H4 (cell line): Measurements from ENCODE around the gene NDUFA8. TPM values are rescaled to one million over a fixed set of nuclear protein-coding genes. Genes with fewer than 3 reads are reported as not detected.

Source experiments
- DNase-seq: peaks from one replicate; pipeline ENCODE4 v3.0.0-alpha.2; 2015; ENCODE audit warnings: low spot score
- total RNA-seq: library from RNA; depleted of rRNA; stranded (reverse); fragments of >200 nt; shearing (Covaris generic); gene quantifications from 2 replicates; pipeline ENCODE4 v1.2.3, GENCODE V29; 2014

The NDUFA8 gene
- total RNA-seq, 1 experiment from 2014 or later: 88.0 TPM

DNA sequence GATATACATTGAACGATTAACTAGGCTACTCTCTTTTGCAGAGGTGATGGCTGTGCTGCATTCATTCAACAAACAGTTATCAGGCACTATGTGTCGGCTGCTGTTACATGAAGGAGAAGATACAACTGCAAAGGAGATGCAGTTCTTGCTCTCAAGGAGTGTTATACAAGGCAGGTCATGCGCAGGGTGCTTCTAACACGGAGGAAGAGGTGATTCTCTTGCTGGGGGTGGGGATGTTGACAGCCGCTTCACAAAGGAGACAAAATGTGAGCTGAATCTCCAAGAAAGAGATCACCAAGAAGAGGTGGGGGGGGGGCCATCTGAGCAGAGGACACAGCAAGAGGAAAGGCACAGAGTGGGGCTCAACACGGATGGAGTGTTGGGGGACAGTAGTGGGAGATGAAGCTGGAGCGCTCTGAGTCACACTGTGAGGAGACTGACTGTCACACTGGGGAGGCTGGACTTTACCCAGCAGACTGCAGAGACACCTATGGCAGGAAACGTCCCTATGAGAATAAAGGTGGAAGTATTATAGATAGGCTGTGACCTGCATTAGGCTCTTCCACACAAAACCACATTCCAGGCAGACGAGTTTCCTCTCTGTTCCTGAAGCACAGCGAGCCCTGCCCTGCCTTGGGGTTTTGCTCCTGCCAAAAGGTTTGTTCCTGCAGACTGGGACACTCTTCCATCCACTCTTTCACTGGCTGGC lies 20.9 kb downstream of the NDUFA8 start:
- DNase-seq: no peak

DNA sequence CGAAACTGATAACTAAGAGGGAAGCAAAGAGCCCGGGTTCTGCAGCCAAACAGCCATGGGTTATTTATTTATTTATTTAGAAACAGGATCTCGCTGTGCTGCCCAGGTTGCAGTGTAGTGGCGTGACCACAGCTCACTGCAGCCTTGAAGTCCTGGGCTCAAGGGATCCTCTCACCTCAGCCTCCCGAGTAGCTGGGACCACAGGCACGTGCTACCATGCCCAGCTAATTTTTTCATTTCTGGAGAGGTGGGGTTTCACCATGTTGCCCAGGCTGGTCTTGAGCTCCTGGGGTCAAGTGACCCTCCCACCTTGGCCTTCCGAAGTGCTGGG lies 24.1 kb downstream of the NDUFA8 start:
- DNase-seq: no peak

DNA sequence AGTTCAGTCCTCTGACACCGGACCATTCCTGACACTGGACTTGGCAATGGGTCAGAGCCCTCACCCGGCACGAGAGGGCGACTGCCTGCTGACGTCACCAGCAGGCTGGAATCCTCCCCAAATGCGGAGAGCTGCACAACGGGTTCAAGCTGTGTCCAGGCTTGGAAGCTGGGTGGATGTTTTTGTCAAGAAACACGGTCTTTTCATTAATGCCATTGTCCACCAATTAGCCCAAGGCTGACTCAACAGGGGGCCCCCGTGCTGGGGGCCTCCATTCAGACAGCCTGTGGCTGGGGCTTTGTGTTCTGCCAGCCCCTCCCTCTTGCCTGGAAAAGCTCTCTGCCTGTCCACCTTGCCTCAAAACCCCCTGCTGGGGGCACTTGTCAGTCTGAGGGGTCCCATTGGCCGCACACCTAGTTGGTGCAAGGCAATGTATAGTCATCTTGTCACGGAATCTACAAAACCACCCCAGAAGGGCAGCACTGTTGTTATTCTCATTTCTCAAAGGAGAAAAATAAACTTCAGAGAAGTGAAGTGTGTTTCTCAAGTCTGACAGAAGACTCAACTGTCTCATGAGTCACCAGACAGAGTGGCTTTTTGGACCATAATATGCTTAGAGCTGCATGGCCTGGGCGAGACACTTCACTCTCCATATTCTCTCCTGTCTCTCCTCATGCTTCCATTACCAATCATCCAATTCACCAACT lies 24.6 kb downstream of the NDUFA8 start:
- DNase-seq: no peak

DNA sequence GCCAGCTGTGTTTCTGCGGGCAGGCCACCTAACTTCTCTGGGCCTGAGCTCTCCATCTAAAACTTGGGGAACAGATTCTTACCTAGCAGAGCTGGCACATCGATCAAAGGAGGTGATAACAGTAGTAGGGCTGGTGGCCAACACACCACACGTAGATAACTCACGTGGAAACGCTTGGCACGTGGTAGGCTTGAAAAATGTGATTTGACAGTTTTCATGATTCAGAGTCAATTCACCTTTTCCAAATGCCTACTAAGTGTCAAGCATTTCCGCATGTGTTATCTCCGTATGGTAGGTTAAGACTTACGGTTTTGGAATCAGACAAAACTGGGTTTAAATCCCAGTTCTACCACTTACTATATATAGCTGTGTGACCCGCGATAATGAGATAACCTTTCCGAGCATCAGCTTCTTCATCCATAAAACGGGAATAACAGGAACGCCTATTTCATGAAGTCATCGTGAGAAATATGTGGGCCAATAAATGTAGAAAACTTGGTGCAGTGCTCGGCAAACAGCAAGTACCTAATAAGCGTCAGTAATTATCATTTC lies 25.5 kb downstream of the NDUFA8 start:
- no peak for DNase-seq

DNA sequence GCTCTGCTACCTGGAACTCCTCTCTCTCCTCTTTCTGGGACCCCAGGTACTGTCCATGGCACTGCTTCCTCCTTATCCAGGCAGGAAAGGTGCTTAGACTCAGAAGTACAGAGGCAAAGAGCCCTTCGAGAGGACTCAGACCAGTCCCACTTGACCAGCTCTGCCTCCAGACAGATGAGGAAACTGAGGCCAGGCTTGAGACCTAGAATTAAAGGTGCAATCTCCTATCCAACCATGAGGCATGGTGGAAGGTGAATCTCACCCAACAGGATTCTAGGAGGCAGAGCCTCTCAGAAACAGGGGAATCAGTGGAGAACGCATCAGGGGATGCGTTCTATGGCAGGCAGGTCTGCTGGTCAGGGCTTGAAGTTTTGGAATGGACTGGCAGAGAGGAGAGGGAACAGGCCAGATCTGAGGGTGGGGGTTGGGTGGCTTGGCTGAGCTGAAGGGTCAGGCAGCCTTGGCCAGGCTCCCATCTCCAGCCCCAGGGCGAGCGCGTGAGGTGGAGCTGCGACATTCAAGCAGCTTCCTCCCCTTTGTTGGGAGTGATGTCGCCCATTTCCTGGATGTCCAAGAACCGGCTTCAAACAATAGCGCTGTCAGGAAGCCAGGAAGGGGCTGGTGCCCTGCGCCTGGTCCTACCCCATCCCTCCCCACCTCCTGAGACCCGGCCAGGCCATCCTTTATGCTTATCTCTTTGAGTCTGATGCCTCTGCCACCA lies 26.2 kb downstream of the NDUFA8 start:
- no peak for DNase-seq

DNA sequence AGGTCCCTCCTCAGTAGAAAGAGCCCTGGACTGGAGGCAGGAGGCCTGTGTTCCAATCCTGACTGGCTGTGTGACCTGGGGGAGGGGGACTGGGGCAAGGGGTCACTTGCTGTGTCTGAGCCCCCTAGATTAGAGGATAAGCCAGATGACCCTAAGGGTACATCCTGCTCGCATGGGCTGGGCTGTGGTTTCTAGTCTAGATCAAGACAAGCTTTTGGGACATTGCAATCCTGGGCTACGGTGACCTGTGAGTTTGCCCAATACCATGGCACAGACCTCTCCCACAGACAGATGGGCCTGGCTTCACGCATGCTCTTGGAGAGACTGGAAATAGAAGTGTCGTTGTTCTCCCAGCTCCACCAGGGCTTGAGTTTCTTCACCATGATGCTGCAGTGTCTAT lies 27.0 kb downstream of the NDUFA8 start:
- DNase-seq: no peak

DNA sequence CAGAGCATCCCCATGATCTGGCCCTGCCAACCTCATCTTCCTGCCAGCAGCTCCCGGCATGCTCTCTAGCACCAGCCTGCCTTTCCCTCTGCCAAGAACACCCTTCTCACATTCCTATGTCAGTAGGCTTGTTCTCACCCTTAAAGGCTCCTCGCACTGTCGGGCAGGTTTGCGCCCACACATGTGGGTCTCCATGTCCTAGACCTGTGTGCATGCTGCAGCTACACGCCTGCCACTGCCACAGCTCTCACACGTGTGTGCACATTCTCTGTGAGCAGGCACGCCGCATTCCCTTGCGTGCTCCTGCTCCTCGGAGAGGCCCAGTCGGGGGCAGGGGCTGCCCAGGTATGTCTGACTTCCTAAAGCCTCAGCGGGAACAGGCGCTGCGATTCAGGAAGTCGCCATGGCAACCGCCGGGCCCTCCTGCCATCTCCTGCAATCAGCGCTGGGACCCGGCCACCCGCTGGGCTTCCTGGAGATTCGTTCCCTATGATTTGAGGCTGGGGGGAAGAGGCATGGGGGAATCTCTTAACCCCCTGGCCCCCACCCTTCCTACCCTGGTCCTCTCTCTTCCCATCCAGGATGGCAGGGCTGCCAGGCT lies 28.1 kb downstream of the NDUFA8 start:
- no peak for DNase-seq

DNA sequence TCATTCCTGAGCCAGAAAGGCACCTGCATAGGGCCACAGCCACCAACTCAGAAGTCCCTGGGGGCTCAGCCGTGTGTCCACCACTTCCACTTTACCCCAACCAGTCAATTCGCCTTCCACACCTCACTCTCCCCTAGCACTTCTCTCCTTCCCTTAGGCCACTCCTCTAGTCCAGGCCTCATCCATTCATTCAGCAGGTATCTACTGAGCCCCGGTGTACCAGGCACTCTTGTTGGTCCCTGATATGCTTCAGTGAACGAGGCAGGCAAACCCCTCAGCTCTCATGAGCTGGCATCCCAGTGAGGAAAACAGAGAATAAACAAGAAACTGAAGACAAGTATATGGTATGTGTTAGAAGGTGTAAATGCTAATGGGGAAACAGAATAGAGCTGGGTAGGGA lies 28.7 kb downstream of the NDUFA8 start:
- no peak for DNase-seq

DNA sequence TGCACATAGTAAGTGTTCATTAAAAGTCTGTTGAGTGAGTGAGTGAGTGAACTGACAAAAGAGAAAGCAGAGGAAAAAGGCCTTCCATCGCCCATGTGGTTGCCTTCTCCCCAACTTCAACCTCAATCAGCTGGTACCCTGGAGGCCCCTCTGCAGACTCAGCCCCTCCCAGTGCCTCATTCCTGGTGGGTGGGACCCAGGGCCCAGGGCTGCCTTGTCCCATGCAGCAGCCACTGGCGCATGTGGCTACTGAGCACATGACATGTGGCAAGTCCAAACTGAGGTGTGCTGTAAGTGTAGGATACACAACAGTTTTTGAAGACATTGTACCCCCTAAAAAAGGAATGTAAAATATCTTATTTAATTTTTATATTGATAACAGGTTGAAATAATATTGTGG lies 29.6 kb downstream of the NDUFA8 start:
- no peak for DNase-seq

DNA sequence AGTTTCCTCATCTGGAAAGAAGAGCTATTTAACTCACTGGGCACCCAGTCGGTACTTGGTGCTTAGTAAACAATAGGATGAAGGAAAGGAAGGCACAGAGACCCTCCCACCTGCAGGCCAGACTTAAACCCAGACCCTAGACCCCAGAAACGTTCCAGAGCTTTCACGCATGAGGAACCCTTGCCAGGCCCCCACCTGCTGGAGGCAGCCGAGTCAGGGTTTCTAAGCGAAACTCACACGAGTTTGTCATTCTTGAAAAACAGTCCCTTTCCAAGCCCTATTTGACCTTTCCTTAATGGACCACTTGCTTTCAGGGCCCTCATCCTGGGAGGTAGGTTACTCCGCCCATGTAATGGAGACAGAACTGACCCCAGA lies 30.6 kb downstream of the NDUFA8 start:
- DNase-seq: no peak

DNA sequence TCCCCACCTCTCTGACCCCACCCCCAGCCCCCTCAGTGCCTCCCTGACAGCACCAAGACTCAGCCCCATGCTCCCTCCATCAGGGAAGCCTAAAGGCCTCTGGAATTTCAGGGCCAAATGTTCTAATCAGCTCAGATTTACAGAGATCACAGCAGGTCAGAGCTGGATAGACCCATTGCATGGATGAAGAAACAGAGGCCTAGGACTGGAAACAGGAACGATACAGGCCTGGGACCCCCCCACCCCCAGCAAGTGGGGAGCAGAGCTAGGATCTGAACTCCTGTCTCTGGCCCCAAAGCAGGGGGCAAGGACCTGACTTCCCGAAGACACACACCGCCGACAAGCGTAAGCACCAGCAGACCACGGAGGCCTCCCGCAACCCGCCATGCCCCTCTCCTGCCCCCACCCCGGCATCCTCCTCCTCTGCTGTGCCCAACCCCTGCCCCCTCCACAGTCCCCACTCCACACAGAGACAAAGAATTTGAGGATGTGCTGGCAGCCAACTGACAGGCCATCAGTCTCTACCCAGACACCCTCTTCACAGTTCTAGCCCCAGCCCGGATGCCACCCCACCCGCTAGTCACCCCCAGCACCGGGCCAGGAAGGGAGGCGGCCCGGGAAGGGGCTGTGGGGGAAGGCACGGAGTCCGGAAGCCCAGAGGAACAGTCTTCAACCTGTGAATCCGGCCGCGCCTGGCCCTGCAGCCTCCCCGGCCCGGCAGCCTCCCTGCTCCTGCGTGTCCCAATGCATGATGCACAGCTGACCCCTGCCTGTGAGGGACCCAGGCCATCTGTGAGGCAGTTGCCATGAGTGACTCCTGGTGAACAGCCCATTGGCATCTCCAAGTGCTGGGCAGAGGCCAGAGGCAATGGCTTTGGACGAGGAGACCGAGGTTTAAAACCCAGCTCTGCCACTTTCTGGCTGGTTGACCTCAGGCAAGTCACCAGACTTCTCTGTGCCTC lies 31.3 kb downstream of the NDUFA8 start:
- DNase-seq: no peak

DNA sequence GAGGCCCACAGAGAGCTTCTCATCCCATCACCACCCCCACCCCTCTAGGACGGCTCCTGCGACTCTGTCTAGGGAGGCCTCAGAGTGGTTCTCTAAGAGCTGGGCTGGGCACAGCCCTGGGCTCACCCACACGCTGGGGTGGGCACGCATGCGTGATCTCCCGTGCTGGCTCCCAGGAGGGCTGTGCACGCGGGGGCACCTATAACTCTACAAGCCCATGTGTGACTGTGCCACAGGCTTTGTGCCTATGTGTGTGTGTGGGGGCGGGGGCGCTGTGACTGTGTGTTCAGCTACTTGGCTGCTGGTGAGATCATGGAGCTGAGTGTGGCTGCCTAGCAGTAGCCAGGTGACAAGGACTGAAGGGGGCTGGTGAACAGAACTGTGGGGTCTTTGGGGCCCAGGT lies 32.2 kb downstream of the NDUFA8 start:
- DNase-seq: no peak

DNA sequence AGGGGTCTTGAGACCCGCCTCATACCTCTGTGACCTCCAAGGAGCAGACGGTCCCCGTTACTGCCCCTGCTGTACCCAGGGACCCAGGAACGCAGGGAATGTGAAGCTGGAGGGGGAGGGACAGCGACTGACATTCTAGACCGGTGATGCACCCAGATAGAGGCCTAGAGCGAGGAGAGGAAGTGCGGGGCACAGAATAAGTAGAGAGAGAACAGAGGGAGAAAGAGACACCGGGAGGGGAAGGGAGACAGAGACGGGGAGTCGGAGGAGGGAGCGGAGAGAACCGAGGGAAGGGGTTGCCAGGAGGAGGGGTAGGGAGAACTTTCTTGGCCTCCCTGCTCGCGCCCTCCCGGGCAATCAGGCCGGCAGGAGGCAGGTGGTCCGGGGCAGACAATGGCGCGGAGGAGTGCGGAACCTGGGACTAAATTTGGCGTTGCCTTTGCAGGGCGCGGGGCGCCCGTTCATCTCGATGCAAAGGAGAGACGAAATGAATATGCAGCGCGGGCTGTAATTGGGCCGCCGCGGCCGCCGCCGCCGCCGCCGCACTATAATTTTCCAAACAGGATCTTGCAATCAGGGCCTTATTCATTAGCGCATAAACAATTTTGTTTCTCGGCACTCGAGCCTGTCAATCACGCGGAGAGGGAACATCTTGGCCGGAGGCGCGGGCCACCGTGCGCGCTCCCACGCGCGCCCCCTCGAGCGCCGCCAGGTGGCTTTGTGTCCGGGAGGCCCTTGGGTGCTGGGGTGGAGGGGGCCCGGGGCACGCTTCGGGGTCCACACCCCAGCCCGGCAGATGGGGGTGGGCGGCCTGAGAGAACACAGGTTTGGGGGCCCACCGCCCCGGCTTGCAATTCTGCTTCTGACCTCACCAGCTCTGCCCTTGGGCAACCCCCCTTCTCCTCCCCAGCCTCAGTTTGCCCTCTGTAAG lies 33.0 kb downstream of the NDUFA8 start:
- DNase-seq: no peak

DNA sequence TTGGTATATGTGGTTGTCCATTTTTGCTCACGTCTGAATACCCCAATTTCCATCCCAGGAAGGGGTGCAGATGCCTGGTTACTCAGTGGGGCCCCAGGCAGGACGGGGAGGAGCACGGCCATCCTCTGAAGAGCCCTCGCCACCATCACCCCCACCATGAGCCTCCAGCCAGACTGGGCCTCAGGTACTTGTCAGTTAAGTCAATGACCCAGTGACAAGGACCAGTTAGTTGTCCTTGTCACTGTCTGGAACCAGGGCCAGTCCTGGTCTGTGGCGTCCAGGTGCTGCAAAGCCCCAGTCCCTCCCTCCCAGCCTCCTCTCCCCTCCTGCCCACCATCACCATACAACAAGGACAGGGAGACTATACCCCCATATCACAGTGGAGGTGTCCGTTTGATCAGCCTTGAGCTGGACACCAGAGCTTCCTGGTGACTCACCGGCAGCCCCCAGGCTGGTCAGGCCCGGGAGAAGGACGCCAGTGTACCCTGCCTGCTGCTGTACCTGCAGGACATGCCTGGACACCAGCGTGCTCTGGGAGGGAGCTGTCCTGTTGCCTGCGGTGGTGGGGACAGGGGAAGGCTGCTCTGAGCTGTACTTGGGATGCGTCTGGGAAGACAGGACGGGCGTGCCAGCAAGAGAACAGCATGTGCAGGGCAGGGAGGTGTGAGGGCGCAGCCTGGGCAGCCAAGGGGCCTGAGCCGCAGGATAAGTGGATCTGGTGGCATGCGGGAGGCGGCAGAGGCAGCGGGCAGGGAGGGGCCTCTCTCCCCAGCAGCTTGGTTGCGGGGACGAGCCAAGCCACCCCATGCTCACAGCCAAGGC lies 33.9 kb downstream of the NDUFA8 start:
- DNase-seq: no peak

DNA sequence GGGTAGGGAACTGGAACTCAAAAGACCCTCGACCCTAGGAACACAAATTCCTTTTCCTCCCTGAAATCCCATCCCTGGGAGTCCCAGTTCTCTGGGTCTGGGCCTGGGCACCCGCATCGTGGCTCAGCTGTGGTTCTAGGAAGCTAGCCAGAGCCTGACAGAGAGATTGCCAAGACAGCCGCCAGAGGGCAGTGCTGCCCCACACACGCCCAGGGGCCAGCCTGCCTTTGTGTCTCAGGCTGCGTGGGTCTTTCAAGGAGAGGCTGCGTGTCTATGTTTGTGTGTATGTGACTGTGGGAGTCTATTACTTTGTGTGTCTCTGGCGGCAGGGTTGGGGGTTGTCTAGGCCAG lies 34.4 kb downstream of the NDUFA8 start:
- peak; percentile 59 for DNase-seq

DNA sequence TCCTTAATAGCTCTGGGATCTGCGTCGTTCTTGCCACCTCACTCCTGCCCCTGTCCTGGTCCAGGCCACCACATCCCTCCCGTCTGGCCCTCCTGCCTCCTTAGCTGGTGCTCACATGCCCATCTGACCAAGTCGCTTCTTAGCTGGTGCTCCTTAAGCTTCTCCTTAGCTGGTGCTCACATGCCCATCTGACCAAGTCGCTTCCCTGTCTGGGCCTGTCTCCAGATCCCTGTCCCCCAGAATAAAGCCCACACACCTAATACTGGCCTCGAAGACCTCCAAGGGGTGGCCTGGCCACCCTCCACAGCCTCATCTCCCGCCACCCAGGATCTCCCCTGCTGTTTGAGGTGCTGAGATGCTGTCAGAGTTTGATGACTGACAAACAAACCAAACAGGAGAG lies 35.1 kb downstream of the NDUFA8 start:
- DNase-seq: no peak

DNA sequence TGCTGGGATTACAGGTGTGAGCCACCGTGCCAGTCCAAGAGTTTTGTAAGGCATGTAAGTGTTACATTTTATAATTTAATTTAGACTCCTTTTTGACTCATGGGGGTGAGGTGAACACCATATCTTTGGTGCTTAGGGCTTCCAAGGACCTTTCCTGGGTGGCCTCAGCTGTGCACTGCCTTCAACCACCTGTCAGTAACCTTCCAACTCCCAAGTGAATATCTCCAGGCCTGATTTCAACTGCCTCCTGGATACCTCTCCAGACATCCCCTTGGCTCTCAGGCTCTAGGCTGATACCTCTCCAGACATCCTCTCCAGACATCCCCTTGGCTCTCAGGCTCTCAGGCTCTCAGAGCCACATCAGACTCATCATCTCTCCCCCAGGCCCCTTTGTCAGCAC lies 35.5 kb downstream of the NDUFA8 start:
- DNase-seq: no peak

DNA sequence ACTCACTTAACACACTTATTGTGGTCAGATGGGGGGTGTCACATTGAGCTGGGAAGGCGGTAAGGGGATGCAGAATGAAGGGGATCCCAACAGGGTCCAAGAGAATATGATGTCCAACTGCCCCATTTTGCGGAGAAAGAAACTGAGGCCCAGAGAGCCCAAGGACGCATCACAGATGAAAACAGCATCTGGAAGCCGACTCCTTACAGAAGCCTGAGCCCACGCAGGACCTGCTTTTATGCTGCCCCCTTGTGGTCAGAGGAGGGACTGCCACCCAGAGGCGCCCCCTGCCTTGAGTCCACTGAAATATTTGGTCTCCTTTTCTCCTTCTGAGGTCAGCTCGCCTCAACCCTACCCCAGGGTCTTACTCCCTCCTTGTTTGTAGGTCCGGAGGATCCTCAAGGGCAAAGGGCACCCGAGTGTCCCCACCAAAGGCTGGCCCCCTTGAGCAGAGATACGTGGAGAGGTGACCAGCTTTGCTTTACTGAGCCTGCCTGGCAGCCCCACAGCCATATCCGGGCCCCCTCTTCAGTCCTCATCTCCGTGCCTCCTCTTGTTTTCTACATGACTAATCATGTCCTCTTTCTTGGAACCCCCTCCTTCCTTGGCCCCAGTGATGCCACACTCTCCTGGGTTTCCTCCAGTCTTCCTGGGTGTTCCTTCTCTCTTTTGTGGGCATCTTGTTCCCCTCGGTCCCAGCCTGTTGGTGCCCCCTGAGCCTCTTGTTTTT lies 36.5 kb downstream of the NDUFA8 start:
- DNase-seq: peak; percentile 64

DNA sequence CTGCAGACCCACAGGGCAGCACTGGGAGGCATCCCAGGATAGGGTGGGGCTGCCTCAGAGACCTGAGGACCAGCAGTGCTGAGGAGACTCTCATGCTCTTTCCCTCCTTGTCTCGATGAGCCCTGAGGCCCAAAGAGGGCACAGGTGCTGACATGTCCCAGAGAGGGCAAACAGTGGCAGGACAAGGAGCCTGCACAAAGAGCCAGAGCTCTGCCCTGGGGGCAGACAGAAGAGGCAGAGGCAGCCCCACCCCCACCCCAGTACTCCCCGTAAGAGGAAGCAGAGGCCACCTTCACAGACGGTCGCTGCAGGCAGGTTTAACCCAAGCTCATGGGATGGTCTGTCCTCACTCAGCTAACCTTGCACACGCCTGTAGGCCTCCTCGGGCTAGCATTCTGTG lies 37.1 kb downstream of the NDUFA8 start:
- no peak for DNase-seq
